ENCODE results near the gene TDG.

GRCh38 chr12:103948746-103949406, 16.8 kb upstream of the TDG start:
- no peak for TF ChIP-seq CTCF (conservative IDR thresholded peaks at IDR 0.05; ENCODE audit: low read length)
- TF ChIP-seq EZH2phosphoT487 (IDR thresholded peaks at IDR 0.05; ENCODE audit: borderline replicate concordance, low read depth, low read length) = no peak

Measured in OCI-LY7 (cell line).